ENCODE results near the gene SNX24. TPM values are rescaled to one million over a fixed set of nuclear protein-coding genes. Genes with fewer than 3 reads are reported as not detected.

Gene SNX24
- total RNA-seq, 2 experiments from 2014 or later = 3.0 to 3.4 TPM

DNA sequence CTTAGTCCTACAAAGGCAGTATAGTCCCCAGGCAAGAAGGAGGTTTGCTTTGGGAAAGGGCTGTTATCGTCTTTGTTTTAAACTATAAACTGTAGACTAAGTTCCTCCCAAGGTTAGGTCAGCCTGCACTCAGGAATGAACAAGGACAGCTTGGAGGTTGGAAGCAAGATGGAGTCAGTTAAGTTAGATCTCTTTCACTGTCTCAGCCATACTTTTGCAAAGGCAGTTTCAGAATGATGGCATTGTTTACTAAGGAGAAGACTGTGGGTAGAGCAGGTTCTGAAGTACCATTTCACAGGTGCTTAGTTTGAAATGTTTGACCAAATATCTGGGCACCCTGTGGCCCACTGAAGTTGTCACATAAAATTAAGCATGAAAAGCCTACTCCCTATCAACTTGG is 19.4 kb downstream of the SNX24 start:
- POLR2A ChIA-PET = no interaction called here
- CTCF ChIA-PET = no interaction called here

DNA sequence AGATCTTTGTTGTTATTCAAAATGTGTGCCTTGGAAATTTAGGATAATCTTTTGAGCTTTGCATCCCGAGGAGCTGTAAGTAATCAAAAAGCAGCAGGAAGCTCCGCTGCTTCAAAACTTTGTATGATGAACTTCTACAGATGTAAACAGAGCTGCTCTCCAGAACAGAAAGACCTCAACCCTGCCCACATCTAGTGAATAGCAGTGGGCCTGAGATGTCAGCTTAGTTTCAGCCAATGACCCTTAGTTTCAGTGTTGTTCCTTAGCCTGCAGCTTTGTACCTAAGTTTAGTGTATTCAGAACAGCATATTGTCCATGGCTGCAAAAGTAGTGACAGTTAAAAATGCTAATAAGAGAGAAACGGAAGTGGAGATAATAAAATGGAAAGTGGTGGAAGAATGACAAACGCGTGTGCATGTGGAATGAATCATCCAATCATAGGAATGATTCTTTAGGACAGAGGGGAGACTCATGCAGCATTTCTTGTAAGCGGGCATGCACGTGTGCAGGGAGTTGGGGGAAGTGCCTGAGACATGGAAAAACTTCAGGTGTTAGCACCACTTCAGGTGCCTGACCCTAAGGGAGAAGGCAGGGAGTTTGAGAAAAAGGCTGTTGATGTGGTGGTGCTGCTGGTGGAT is 24.9 kb downstream of the SNX24 start:
- ChIA-PET CTCF (no interaction called here), POLR2A (no interaction called here)

GRCh38 chr5:122871661-122872060 is 26.2 kb downstream of the SNX24 start:
- ChIA-PET POLR2A (no interaction called here), CTCF (no interaction called here)

DNA sequence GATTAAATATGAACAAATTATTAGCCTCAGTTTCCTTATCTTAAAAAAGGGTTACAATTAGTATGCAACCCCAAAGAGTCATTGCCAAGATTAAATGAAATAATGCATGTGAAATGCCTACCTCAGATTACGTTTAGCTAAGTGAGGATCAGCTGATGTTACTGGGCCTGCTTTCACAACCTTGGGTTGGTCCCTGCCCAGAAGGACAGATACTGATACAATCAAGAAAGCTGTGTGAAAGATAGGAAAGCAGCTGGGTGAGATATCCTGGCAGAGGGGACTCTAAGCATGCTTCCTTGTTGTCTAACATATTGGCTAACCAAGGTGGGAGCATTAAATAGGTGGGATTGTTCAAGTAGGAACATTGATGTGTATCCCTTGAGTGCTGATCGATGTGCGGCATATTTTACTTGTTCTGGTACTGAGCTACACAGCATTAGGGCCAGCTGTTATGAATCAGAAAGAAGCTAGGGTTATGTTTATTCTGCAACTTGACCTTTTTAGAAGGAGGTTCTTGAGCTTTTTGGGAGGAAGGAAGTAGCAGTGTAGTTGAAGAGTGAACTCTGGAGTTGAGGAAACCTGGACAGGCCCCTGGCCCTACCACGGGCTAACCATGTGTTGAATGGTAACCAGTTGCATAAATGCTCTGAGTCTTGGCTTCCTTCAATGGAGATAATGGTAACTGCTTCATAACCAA is 28.9 kb downstream of the SNX24 start:
- CTCF ChIA-PET = no interaction called here
- POLR2A ChIA-PET = no interaction called here

GRCh38 chr5:122877518-122877917 is 32.1 kb downstream of the SNX24 start:
- ChIA-PET CTCF (interaction anchor here (1.5 kb wide), 1 partner anchor 19 kb away, joined by 3 read pairs; no protein-coding TSS in a partner anchor), POLR2A (no interaction called here)

- POLR2A ChIA-PET = no interaction called here
- CTCF ChIA-PET = no interaction called here
Measured at GRCh38 chr5:122879076-122879475, 33.7 kb downstream of the SNX24 start.

DNA sequence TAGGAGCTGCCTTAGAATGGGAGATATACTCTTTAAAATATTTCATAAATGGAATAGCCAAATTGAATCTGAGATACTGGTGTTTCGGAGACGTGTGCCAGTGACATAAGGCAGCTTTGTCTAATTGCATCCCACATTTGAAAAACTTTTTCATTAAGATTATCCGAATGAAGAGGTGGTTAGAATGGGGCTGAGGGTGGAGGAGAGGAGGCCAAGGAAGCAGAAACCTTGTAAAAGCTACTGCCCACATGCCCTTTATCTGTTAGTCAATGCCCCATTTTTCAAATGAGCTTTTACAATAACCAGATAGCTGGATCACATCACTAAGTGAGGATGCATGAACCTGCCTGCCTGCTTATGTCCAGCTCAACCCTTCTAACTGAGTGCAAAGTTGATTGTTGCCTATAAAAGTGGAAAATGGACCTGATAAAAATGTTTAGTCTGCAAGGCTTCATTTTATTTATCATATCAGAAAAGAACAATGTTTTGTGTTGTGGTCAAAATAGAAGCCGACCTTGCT is 34.8 kb downstream of the SNX24 start:
- ChIA-PET CTCF (no interaction called here), POLR2A (no interaction called here)

DNA sequence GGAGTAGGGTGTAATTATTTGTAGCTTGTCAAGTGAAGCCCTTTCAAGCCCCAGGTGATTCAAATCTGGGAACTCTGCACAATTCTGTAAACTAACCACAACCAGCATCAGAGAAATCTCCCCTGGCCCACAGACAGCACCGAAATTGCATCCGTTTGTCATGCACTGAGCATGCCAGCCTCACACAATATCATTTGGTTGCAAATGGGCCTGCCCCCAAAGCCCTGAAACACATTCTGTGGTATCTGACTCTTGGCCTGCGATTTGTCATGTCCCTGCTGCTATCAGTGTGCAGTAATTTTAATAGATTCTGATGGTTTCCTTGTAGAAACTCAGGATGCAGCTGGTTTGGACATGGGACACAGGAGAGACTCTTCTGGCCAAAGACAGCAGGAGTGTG is 35.3 kb downstream of the SNX24 start:
- CTCF ChIA-PET = no interaction called here
- POLR2A ChIA-PET = no interaction called here

DNA sequence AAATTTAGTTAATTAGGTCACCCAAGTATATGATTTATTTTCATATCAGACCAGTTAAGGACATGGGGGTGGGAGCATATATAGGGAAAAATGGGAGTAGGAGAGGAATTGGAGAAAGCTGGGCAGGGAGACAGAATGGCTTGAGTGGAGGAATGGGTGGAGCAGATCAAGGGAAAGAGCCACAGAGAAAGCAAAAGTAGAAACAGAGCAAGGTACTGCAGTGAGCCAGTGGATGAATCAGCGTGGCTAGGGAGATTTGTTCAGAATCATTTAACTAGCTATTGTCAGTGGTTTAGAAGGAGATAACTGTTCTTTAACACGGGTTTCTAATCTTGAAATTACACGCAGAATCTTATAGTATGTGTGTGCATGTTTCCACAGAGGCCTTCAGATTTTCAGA is 37.4 kb downstream of the SNX24 start:
- CTCF ChIA-PET = no interaction called here
- POLR2A ChIA-PET = no interaction called here

GRCh38 chr5:122885045-122885517 is 39.7 kb downstream of the SNX24 start:
- ChIA-PET CTCF (no interaction called here), POLR2A (no interaction called here)

DNA sequence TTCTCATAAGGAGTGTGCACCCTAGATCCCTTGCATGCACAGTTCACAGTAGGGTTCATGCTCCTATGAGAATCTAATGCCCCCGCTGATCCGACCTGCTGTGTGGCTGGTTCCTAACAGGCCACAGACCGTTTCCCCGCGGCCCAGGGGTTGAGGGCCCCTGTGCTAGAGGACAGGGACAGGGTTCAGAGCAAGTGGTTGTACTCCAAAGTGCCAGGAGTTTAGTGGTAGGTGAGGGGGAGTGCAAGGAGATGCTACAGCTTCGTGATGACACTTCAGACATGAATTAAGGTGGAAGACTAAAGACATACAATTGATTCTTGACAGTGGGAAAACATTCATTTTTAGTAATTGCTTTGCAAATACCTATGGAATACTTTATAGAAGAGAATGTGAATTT is 40.5 kb downstream of the SNX24 start:
- ChIA-PET POLR2A (no interaction called here), CTCF (no interaction called here)

GRCh38 chr5:122895141-122895540 is 49.7 kb downstream of the SNX24 start:
- ChIA-PET CTCF (no interaction called here), POLR2A (no interaction called here)

GRCh38 chr5:122896598-122897282 is 51.3 kb downstream of the SNX24 start:
- POLR2A ChIA-PET = no interaction called here
- CTCF ChIA-PET = interaction anchor here (0.5 to 1.2 kb wide), 2 partner anchors 20 to 178 kb away, joined by 3 read pairs; no protein-coding TSS in a partner anchor

DNA sequence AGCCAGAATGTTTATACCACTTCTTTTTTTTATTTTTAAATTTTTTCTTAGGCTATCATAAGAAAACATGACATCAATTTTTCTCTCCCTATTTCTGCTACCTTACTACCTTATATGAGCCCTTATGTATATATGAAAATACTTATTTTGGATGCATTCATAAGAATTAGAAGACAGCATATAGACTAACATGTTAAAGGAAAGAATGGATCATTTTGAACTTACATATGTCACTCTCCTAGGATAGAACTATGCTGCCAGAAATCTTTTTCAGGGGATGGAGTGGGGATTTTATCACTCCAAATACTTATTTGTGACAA is 51.8 kb downstream of the SNX24 start:
- CTCF ChIA-PET = no interaction called here

GRCh38 chr5:122901346-122901745 is 55.9 kb downstream of the SNX24 start:
- CTCF ChIA-PET = no interaction called here
- POLR2A ChIA-PET = no interaction called here

More for the DNA sequence above, 51.8 kb downstream of the SNX24 start:
- POLR2A ChIA-PET = no interaction called here

- CTCF ChIA-PET = no interaction called here
Measured at GRCh38 chr5:122902263-122902662, 56.9 kb downstream of the SNX24 start.

DNA sequence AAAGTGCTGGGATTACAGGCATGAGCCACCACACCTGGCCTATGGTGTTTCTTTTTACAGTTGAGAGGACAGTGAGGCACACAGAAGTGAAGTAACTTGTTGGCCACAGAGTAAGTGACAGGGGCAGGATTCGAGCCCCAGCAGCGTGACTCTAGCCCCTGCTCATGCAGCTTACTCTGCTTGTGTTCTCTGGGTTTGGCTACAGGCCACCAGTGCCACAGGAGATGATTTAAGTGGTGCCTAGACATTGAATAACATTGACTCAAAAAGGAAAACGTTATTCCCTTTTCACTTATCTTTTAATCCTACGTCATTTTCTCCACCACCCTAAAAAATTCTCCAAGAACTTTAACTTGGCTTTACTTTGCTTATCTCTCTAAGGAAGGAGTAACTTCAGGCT is 61.4 kb downstream of the SNX24 start:
- POLR2A ChIA-PET = no interaction called here
- CTCF ChIA-PET = no interaction called here

More at GRCh38 chr5:122902263-122902662, 56.9 kb downstream of the SNX24 start:
- POLR2A ChIA-PET = no interaction called here

GRCh38 chr5:122907276-122907675 is 61.9 kb downstream of the SNX24 start:
- ChIA-PET CTCF (no interaction called here), POLR2A (no interaction called here)

DNA sequence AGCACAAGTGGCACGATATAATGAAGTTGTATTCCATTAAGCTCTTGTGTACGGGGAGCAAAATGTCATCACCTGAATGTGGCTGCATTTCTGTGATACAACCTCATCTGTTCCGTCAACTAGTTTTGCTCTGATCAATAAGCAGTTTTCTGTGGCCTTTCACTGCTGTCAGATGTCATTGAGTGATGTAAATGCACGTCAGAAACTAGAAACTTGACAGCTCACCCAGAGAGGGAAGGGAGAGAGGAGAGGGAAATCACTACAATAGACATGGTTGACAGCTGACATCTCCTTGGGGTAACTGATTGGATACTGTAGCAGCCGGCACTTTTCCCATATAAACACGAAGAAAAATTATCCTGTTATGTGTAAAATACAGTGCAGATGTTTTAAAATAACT is 62.7 kb downstream of the SNX24 start:
- ChIA-PET CTCF (no interaction called here), POLR2A (no interaction called here)

GRCh38 chr5:122908662-122909061 is 63.2 kb downstream of the SNX24 start:
- ChIA-PET POLR2A (no interaction called here), CTCF (no interaction called here)

- POLR2A ChIA-PET = no interaction called here
- CTCF ChIA-PET = no interaction called here
Measured at GRCh38 chr5:122909470-122910100, 64.2 kb downstream of the SNX24 start.

Measured in activated CD8-positive, alpha-beta memory T cell treated with anti-CD3 and anti-CD28 coated beads for 36 hours (primary cell).